Large intestine (tissue), 3 donors: ENCODE results near the gene INVS. TPM values are rescaled to one million over a fixed set of nuclear protein-coding genes. Genes with fewer than 3 reads are reported as not detected.
"Not testable (repeated sequence)": the region's sequence is repeated elsewhere in the genome, so short reads cannot be mapped to it uniquely, and the experiment has no call there.

ENCODE experiments used
- DNase-seq, 2 donors: peaks; one replicate each; pipeline versions ENCODE4 v3.0.0 to v3.0.0-alpha.2; 2013
- H3K27ac ChIP-seq: one replicate; pipeline ENCODE4 v1.5.1; 2013; ENCODE audit warnings: low read length
- H3K27me3 ChIP-seq: 2 replicates; pipeline ENCODE4 v1.6.1; 2013; ENCODE audit warnings: low read length; ENCODE audit not compliant: control insufficient read depth, insufficient read depth
- H3K36me3 ChIP-seq: 2 replicates; pipeline ENCODE4 v1.6.1; 2013; ENCODE audit warnings: low read length; ENCODE audit not compliant: control insufficient read depth, insufficient read depth
- H3K4me1 ChIP-seq: one replicate; pipeline ENCODE4 v1.6.1; 2013; ENCODE audit warnings: low read length; ENCODE audit not compliant: control insufficient read depth, insufficient read depth
- H3K4me3 ChIP-seq: one replicate; pipeline ENCODE4 v1.5.1; 2013; ENCODE audit warnings: low read length
- H3K9me3 ChIP-seq: one replicate; pipeline ENCODE4 v1.6.1; 2013; ENCODE audit warnings: mild to moderate bottlenecking, low read depth, low read length, moderate library complexity; ENCODE audit not compliant: control insufficient read depth
- WGBS: methylation state at CpG from one replicate; pipeline ENCODE4 v1.1.5; 2013; ENCODE audit warnings: low lambda C conversion rate; ENCODE audit not compliant: insufficient coverage; 5-methylcytosine and 5-hydroxymethylcytosine counted together
- polyA plus RNA-seq: library from polyadenylated mRNA; unstranded; fragments of 120-200 nt; gene quantifications from one replicate; pipeline ENCODE4 v1.2.1, GENCODE V29; 2013

The INVS gene
- polyA plus RNA-seq, 1 donor = 15.8 TPM

DNA sequence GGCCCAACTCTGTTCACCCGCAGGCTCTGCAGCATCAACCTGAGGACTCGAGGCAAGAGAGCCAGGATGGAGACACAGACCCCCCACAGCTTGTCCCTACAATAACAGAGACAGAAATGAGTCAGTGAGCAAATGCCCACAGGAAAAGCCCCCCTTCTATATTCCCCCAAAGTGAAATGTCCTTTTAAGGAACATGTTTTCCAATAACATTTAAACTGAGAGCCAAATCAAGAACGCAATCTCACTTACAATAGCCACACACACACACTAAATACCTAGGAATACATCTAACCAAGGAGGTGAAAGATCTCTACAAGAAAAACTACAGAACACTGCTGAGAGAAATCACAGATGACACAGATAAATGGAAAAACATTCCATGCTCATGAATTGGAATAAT is 204.7 kb downstream of the INVS start:
- Histone ChIP-seq H3K4me3 (no peak overlapping the region), H3K27me3 (no peaks in the 10 kb centered on the region), H3K27ac (no peak overlapping the region), H3K9me3 (no peaks in the 10 kb centered on the region), H3K4me1 (no peaks in the 10 kb centered on the region), H3K36me3 (peaks cover 43% of the 10 kb centered on the region)
- DNase-seq = no peak
- WGBS = no CpG with 5 or more reads among the region's 3 CpGs

DNA sequence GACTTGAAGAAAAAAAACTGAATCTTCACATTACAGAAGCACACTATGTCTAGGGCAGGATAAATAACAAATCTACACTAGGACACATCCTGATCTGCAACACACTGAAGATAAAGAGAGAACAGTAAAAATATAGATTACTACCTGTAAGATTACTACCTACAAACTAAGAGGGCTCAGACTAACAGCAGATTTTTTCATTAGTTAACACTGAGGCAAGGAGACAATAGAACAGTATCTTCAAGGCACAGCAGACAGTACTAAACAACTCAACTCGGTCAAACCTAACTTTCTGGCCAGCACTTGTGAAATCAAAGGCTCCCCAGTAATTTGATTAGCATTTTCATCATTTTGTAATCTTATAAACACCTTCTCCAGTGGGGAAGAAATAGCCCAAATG is 207.2 kb downstream of the INVS start:
- WGBS = no CpG with 5 or more reads among the region's 1 CpG
- no peak overlapping the region for H3K4me3 ChIP-seq
- DNase-seq = no peak
- no peaks in the 10 kb centered on the region for H3K9me3 ChIP-seq
- H3K27ac ChIP-seq = no peak overlapping the region
- H3K4me1 ChIP-seq = no peaks in the 10 kb centered on the region
- H3K36me3 ChIP-seq = peaks cover 42% of the 10 kb centered on the region
- H3K27me3 ChIP-seq = no peaks in the 10 kb centered on the region

DNA sequence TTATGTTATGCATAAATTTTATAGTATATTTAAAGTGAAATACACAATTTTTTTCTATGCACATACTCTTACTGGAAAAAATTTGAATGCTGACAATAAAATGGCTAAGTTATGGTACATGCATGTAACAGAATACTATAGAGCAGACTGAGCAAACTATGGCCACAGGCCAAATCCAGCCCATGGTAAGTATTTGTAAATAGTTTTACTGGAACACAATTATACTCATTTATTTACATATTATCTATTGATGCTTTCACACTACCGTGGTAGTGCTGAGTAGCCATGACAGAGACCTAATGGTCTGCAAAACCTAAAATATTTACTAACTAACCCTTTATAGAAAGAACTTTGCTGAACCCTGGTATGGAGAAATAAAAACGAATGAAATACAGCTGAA is 208.0 kb downstream of the INVS start:
- H3K36me3 ChIP-seq = peaks cover 36% of the 10 kb centered on the region
- H3K4me3 ChIP-seq = no peak overlapping the region
- H3K9me3 ChIP-seq = peaks cover 2% of the 10 kb centered on the region
- no CpG with 5 or more reads among the region's 2 CpGs for WGBS
- no peaks in the 10 kb centered on the region for H3K27me3 ChIP-seq
- no peaks in the 10 kb centered on the region for H3K4me1 ChIP-seq
- DNase-seq = no peak
- no peak overlapping the region for H3K27ac ChIP-seq

DNA sequence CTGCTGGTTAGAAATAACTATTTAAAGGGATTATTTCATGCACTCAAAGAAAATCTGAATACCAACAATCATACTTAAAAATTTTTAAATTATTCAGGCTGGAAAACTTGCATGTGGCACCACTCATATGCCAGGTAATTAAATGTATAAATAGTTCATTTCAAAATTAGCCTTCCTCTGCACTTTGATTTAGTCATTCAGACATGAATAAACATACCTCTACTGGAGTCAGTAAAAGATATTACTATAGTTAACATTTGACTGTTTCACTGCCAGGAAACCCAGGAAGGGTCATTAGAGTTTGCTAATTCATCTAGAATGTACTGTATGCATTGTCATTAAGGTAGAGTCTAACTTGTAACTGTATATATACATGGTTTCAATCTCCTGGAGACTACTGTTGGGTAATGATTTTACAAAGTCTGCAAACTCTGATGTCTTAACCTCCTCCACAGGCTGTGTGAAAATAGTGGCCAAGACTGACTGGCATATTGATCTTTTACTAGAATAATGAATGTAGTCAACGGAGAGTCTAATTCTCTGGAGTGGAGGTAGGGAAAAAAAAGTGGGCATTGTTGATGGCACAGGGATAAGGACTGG is 210.0 kb downstream of the INVS start:
- no peaks in the 10 kb centered on the region for H3K27me3 ChIP-seq
- H3K4me3 ChIP-seq = no peak overlapping the region
- no peaks in the 10 kb centered on the region for H3K4me1 ChIP-seq
- DNase-seq = no peak
- peaks cover 6% of the 10 kb centered on the region for H3K9me3 ChIP-seq
- WGBS = 83% methylated on average over 1 of the region's 1 CpG
- no peak overlapping the region for H3K27ac ChIP-seq
- peaks cover 27% of the 10 kb centered on the region for H3K36me3 ChIP-seq

DNA sequence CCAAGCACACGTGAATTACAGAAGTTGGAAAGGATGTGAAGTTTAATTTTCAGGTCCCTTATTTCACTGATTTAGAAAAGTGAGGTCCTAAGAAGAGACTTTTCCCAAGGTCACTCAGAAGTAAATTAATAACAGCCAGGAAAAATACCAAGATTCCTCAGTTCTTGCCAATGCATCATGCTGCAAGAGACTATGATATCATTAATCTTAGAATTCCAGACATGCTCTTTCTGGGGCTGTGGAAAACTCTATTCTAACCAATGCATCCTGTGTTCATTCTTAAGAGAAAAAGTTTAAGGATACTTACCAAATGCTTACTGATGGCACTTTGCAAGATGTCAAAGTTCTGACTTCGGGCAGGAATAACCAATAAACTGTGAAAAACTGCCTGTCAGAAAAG is 210.9 kb downstream of the INVS start:
- no CpG with 5 or more reads among the region's 2 CpGs for WGBS
- H3K4me1 ChIP-seq = no peaks in the 10 kb centered on the region
- H3K4me3 ChIP-seq = no peak overlapping the region
- H3K27me3 ChIP-seq = no peaks in the 10 kb centered on the region
- no peak overlapping the region for H3K27ac ChIP-seq
- peaks cover 28% of the 10 kb centered on the region for H3K36me3 ChIP-seq
- peaks cover 6% of the 10 kb centered on the region for H3K9me3 ChIP-seq
- no peak for DNase-seq

DNA sequence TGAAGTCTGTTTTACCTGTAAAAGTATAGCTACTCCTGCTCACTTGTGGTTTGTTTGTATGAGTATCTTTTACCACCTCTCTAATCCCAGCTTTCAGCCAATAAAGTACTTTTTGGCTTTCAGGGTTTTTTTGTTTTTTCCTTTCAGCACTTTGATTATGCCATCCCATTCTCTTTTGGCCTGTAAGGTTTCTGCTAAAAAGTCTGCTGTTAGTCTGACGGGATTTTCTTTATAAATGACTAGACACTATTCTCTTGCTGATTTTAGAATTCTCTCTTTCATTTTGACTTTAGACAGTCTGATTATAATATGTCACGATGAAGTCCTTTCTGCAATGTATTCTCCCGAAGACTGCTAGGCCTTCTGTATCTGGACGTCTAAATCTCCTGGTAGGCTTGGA is 216.5 kb downstream of the INVS start:
- peaks cover 32% of the 10 kb centered on the region for H3K36me3 ChIP-seq
- DNase-seq = no peak
- no peaks in the 10 kb centered on the region for H3K4me1 ChIP-seq
- H3K4me3 ChIP-seq = no peak overlapping the region
- peaks cover 6% of the 10 kb centered on the region for H3K9me3 ChIP-seq
- H3K27ac ChIP-seq = no peak overlapping the region
- no CpG with 5 or more reads among the region's 4 CpGs for WGBS
- H3K27me3 ChIP-seq = no peaks in the 10 kb centered on the region

DNA sequence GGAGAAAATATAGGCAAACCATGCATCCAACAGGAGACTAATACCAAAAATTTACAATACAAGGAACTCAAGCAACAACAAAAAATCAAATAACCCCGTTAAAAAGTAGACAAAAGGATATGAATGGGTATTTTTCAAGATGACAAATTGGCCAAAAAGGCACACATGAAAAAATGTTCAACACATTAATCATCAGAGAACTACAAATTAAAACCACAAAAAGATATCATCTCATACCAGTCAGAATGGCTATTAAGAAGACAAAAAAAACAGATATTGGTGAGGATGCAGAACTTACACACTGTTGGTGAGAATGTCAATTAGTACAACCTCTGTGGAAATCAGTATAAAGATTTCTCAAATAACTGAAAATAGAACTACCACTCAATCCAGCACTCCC is 218.7 kb downstream of the INVS start:
- Histone ChIP-seq H3K27me3 (no peaks in the 10 kb centered on the region), H3K4me3 (no peak overlapping the region), H3K9me3 (no peaks in the 10 kb centered on the region), H3K27ac (no peak overlapping the region), H3K36me3 (peaks cover 27% of the 10 kb centered on the region), H3K4me1 (no peaks in the 10 kb centered on the region)
- no peak for DNase-seq
- 100% methylated on average over 1 of the region's 1 CpG for WGBS

DNA sequence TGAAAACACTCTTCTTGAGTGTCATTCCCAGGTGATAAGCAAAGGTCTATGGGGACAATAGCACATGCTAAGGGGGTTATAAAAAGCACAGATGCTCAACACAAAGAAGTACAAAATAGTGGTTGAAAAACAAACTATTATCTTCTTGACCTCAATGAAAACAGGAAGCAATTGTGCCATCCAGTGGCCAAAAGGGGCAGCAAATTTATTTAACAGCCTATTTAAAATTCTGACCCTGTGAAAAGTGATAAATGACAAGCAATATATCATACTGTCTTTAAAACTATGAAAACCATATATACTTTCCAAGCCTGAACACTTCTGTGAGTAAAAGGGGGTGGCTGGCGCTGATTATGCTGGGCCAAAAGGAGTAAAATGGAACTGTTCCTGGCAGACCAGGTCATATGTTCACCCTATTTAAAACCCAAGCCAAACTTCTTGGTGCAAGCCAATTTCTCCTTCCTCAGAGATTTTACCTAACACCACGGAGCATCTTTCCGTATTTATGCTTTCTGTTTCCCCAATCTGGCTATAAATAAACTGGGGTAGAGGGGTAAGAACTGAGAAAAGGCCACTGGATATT is 224.0 kb downstream of the INVS start:
- Histone ChIP-seq H3K36me3 (peaks cover 23% of the 10 kb centered on the region), H3K4me1 (no peaks in the 10 kb centered on the region)
- WGBS = no CpG with 5 or more reads among the region's 3 CpGs

DNA sequence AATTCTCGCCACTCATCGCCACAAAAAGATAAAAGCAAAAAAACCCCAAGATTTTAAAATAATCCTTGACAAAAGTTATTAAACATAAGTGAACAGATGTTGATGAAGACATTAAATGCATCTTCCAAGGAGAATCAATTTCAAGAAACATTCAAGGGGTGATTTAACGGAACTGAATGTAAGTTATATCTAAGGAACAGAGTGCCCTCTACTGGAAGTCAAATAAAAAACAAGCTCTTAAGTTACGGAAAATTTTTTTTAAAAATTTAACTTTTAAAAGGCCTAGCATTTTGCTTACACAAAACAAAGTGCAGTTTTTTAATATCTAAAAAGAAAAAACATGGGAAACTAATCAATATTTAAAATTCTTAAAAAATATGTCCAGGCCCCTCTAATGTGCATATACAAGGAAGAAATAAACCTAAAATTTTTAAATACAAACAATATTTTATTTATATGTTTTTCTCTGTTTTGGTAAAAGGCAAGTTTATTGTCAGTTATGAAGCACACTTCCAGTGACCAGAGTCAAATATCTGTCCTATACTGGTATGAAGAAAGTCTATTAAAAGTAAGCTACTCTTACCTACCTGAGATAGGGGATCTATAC is 225.7 kb downstream of the INVS start:
- Histone ChIP-seq H3K27ac (no peak overlapping the region), H3K36me3 (peaks cover 17% of the 10 kb centered on the region), H3K9me3 (no peaks in the 10 kb centered on the region), H3K4me3 (no peak overlapping the region), H3K4me1 (no peaks in the 10 kb centered on the region), H3K27me3 (no peaks in the 10 kb centered on the region)
- WGBS = 79% methylated on average over 3 of the region's 4 CpGs
- no peak for DNase-seq

More for the DNA sequence above, 224.0 kb downstream of the INVS start:
- DNase-seq = peak; percentile 5 to 14
- no peak overlapping the region for H3K27ac ChIP-seq
- no peaks in the 10 kb centered on the region for H3K9me3 ChIP-seq
- H3K27me3 ChIP-seq = no peaks in the 10 kb centered on the region
- H3K4me3 ChIP-seq = no peak overlapping the region

DNA sequence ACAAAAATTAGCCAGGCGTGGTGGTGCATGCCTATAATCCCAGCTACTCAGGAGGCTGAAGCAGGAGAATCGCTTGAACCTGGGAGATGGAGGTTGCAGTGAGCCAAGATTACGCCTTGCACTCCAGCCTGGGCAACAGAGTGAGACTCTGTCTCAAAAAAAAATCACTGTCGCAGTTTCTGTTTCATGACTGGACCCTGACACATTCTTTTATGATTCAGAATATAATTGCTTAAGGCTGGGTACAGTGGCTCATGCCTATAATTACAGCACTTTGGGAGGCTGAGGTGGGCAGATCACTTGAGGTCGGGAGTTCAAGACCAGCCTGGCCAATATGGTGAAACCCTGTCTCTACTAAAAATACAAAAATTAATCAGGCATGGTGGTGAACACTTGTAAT is 239.7 kb downstream of the INVS start:
- DNase-seq, H3K4me1 ChIP-seq, H3K9me3 ChIP-seq, H3K27me3 ChIP-seq, H3K27ac ChIP-seq, H3K4me3 ChIP-seq: not testable (repeated sequence)
- H3K36me3 ChIP-seq = peaks cover 15% of the 10 kb centered on the region
- no CpG with 5 or more reads among the region's 5 CpGs for WGBS

DNA sequence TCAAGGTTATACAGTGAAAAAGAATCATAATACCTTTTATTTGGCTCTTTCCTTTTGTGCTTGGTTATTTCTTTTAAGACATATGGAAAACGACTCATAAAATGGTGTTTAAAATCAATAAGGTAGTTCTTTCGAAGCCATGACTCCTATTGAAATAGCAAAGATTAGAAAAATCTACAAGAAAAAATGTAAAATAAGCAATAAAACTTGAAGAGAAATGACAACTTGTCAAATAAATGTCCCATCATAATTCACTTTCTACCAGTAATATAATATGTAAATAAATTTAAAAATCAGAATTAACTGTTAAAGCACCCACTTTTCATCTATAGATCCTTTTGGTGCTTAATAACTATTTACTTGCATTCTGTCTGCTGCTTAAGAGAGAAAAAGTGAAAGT is 241.2 kb downstream of the INVS start:
- H3K4me1 ChIP-seq = no peaks in the 10 kb centered on the region
- H3K4me3 ChIP-seq = no peak overlapping the region
- no peak overlapping the region for H3K27ac ChIP-seq
- no peaks in the 10 kb centered on the region for H3K9me3 ChIP-seq
- peaks cover 15% of the 10 kb centered on the region for H3K36me3 ChIP-seq
- no peaks in the 10 kb centered on the region for H3K27me3 ChIP-seq
- DNase-seq = no peak
- WGBS = 94% methylated on average over 2 of the region's 2 CpGs
